COLO668 (cell line): ENCODE results near the gene DERL3.
"Not testable (repeated sequence)": the region's sequence is repeated elsewhere in the genome, so short reads cannot be mapped to it uniquely, and the experiment has no call there.

Experiments used
- DNase-seq: peaks from one replicate; lab custom pipeline; 2025; ENCODE audit not compliant: unreplicated experiment; lab: John Stamatoyannopoulos, UW

DERL3 gene

DNA sequence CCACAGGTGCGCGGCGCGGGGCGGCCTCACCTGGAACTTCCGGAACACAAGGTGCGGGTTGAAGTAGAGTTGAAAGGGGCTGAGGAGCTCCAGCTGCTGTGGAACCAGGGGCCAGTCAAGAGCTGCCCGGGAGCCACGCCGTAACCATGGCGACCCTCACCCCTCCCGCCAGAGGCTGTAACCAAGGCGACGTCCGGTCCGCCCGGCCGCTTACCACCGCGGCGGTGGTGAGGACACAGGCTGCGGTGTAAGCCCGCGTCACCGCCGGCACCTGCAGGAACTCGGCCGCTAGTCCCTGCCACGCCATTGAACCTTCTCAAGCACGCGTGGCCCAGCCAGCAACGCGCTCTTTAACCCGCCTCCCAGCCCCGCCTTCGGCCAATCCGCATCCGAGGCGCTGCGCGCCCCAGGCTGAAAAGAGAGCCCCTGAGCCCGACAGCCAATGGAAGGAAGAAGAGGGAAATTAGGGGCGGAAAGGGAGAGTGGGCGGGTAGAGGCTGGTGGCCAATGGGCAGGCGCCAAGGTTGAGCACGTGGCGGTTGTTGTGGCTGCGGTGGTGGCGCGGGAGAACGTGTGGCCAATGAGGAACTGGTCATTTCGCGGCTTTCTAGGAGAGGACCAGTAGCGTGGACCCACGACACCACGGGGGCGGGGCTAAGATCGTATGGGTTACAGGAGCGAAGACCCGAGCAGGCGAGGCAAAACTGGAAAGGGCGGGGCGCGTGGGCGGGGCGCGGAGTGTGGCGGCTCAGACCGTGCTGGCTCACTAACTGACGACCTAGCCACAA, at the start of gene DERL3:
DERL3 (minus strand) TSS at position 326 of the 788 bp plus-strand sequence; CDS start at position 307, 19 bp downstream.
- peak; percentile 99 for DNase-seq

DNA sequence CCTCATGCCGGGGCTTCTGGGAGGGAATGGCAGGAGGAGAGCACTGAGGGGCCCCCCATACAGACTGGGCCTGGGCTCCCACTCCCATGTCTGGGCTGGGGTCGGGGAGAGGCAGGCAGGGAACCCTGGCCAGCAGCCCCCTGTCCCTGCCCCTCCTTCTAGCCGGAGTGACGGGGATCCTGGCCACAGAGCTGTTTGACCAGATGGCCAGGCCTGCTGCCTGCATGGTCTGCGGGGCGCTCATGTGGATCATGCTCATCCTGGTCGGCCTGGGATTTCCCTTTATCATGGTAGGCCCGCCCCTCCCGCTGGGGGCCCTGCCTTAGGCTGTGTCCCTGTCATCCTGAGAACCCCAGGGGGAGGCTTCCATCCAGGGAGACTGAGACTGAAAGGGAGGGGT, 45.3 kb upstream of the DERL3 start:
- DNase-seq, result no peak

DNA sequence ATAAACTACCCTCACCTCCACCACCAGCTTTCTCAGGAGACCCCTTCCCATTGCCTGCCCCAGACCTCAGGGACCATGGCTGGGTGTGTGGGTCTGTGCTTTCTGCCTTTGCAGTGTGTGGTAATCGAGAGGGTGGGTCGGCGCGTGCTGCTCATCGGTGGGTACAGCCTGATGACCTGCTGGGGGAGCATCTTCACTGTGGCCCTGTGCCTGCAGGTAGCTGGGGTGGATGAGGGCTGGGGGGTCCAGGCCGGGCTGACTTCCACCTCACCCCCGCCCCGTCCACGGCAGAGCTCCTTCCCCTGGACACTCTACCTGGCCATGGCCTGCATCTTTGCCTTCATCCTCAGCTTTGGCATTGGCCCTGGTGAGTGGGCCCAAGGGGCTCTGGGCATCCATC, 44.9 kb upstream of the DERL3 start:
- DNase-seq, result no peak

DNA sequence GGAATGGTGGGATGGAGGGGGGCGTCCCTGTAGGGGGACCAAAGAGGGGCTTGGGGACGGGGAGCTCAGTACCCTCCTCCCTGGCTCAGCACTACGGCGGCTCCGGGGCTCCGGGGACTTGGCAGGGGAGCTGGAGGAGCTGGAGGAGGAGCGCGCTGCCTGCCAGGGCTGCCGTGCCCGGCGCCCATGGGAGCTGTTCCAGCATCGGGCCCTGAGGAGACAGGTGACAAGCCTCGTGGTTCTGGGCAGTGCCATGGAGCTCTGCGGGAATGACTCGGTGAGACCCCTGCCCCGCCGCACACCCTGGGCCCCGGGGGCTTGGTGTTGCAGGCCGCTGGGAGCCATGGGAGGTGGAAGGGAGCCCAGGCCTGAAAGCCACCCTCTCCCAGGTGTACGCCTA, 43.6 kb upstream of the DERL3 start:
- DNase-seq, result no peak

DNA sequence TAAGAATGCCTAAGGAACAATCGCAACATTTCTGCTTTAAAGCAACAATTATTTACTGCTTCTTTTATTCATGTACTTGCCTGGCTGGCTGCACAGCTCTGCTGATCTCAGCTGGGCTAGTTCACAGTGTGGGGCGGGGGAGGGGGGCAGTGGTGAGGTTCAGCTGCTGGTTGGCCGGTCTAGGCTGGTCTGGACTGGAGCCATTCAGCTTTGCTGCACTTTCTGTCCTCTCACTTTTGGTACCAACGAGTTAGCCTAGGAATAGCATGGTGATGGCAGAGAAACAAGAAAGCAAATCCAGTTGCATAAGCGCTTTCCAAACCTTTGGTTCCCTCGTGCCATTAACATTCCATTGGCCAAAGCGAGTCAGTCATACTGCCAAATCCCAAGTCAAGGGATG, 39.4 kb upstream of the DERL3 start:
- no peak for DNase-seq

DNA sequence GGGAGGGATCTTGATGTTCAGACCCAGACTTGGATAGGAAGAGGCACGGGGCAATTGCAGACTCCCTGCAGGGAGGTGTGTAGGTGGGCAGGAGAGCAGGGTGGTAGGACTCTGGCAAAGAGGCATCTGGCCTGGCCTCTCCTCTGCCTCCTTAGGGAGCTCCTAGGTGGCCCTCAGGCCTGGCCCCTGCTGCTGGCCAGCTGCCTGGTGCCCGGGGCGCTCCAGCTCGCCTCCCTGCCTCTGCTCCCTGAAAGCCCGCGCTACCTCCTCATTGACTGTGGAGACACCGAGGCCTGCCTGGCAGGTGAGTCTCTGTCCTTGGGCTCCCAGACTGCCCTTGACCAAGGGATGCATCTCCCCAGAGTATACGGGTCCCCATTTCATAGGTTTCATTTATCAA, 38.8 kb upstream of the DERL3 start:
- DNase-seq, result no peak

DNA sequence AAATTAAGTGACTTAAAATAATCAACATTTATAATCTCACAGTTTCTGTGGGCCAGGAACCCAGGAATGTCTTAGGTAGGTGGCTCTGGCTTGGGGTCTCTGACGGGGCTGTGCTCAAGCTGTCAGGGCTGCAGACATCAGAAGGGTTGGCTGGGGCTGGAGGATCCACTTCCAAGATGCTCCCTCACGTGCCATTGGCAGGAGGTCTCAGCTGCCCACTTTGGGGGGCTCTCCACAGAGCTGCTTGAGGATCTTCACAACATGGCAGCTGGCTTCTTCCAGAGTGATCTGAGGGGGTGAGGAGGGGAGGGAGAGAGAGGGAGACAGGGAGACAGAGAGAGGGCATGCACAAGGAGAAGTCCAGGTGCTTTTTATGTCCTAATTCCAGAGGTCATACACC, 37.0 kb upstream of the DERL3 start:
- no peak for DNase-seq

DNA sequence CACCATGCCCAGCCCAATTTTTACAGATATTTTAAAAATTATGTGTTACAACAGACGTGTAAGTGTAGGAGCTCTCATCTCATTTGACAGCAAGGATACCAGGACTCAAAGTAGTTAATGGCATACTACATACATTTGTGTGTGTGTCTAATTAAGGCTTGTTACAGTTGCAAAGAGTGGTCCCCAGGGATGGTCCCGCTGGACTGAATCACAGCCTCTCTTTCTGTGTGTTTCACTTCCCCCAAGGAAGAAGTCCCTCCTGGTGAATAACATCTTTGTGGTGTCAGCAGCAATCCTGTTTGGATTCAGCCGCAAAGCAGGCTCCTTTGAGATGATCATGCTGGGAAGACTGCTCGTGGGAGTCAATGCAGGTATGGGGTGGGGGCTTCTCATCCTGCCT, 36.1 kb upstream of the DERL3 start:
- DNase-seq, result no peak

DNA sequence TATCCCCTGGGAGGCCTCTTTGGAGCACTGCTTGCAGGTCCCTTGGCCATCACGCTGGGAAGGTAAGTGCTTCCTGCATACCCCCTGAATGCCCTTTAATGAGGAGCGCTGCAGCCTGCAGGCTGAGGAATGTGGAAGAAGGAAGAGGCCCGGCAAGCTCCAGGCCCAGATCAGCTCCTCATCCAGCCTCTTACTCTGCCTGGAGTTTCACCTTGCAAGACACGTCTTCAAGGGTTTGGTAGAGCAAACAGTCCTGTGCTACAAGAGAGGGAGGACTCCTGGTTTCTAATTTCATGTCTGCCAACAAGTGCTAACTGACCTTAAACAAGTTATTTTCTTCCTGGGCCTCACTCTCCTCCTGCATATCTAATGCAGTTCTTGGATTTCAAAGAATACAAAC, 29.8 kb upstream of the DERL3 start:
- DNase-seq, result no peak

DNA sequence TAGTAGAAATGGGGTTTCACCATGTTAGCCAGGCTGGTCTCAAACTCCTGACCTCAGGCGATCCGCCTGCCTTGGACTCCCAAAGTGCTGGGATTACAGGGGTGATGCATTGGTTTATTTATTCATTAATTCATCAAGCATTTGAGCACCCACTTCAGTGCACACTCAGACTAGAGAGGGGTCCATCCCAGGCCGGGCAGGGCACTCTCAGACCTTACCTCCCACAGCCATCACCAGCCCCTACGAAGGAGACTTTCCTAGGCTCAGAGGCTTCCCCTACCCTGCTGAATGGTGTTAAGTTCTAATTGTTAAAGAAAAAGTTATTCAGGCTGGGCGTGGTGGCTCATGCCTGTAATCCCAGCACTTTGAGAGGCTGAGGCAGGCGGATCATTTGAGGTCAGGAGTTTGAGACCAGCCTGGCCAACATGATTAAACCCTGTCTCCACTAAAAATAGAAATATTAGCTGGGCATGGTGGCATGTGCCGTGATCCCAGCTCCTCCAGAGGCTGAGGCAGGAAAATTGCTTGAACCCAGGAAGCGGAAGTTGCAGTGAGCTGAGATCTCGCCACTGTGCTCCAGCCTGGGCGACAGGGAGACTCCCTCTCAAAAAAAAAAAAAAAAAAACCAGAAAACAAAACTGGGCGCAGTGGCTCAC, 25.8 kb upstream of the DERL3 start:
- DNase-seq, result not testable (repeated sequence)

DNA sequence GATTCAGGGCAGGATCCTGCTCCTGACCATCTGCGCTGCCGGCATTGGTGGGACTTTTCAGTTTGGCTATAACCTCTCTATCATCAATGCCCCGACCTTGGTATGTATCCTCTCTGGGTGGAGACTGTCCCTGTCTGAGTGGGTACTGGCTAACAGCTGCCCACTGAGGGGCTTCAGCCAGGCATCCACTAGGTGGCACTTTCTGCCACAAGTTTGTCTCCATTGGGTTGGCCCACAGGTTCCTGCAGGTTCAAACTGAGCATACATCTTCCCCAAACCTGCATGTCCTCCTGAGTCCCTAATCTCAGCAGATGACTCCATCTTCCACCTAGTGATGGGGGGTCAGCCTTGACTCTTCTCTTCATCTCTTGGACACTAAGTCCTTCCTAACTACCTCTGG, 23.3 kb upstream of the DERL3 start:
- peak; percentile 52 for DNase-seq

DNA sequence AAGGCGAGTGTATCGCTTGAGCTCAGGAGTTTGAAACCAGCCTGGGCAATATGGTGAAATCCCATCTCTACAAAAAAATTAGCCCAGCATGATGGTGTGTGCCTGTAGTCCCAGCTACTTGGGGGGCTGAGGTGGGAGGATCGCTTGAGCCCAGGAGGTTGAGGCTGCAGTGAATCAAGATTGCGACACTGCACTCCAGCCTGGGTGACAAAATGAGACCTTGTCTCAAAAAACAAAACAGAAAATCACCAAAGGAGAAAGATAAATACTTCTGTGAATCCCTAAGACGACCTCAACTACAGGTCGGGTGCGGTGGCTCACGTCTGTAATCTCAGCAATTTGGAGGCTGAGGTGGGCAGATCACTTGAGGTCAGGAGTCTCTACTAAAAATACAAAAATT, 21.4 kb upstream of the DERL3 start:
- not testable (repeated sequence) for DNase-seq

DNA sequence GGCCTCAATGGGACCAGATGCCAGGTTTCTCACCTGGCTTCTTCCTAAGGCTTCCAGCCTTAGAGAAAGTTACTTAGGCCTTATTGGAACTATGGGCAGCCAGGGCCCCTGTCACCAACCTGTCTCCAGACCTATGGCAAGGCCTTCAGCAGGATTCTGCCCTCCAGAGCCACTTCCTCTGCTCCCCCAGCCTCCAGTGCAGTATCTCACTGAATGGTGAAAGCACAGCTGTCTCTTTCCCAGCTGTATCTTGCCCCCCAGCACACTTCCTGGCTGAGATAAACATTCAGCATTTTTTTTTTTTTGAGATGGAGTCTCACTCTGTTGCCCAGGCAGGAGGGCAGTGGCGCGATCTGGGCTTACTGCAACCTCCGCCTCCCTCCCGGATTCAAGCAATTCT, 20.4 kb upstream of the DERL3 start:
- DNase-seq, result no peak

DNA sequence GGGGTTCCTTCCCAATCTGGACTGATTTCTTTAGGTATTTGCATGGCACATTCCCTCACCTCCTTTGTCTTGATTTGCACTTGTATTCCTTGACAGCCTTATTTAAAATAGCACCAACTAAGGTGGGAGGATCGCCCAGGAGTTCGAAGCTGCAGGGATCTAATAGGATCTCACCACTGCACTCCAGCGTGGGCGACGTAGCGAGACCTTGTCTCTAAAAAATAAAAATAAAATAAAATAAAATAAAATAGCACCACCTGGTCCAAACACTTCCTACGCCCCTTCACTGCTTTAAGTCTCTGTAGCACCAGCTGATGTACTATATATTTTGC, 19.6 kb upstream of the DERL3 start:
- no peak for DNase-seq

DNA sequence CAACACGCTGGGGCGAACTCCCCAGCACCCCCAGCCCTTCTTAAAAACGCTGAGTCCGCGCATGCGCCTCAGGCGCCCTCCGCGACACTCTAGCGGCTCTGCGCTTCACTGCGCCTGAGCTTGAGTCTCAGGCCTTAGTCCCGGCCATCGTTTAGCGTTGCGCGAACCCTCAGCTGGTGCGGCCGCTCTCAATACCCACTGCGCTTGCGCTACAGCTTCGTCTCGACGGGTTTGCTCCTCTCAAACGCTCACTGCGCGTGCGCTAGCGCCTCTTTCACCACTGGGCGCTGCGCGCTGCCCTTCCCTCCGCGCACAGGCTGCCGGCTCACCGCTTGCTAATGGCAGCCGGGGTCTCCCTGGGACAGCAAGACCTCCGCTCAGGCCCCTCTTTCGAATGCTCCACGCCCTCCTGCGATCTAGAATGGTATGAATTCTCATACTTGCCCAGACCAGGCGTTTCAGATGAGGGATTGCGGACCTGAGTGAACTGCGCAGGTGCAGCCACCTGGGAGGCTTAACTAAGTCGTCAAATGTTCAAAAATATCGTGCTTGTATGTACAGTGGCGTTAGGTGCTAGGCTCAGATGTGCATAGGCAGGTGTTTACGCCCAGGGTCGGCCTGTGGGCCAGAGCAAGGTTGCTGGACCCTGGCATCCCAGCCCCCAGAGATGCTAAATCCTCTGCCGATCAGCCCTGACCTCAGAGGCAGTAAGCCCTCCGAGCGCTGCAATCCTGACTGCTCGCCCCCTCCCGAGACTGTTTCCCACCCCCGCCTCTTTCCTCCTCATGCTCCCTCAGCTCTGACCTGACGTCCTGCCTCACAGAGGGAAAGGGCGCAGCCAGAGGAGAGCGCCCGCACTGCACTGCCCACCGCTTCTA, 19.0 kb upstream of the DERL3 start, which contains the start of gene SLC2A11:
SLC2A11 (plus strand) TSS at position 270 of the 878 bp plus-strand sequence; CDS start at position 395, 125 bp downstream.
- DNase-seq, result peak; percentile 99

DNA sequence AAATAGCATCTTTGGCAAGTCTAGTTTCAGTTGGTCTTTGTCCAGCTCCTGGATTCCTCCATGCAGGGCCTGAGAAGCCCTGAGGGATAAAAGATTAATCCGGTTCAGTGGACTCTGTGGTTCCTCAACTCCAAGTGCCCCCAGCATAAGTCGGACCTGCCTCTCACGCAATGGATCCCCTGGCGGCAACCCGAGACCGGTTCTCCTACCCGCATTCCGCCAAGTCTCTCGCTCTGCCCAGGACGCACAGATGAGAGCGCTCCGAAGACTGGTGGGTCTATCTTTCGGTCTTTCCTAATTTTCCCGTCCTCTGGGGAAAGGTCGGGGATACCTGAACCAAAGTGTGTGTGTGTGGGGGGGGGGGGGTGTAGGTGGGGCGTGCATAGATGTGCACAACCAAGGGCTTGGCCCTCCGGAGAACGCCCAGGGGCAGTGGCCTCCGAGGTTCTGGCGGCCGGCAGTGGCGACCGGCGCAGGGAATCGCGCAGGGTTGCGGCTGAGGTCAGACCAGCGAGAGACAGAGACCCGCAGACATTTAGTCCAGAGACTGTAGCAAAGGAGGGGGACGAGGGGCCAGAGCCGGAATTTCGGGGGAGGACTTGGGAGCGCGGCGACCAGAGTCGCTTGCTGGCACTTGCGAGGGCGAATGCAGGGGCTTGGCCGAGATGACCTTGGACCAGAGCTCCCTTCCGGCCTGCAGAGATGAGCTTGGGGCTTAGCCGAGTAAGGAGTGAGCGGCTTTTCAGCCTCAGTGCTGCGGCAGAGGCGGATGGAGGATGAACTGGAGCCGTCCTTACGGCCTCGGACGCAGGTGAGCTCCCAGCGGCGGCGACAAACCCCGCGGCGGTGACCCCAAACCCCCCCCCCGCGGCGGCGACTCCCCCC, 18.2 kb upstream of the DERL3 start:
- peak; percentile 73 for DNase-seq

DNA sequence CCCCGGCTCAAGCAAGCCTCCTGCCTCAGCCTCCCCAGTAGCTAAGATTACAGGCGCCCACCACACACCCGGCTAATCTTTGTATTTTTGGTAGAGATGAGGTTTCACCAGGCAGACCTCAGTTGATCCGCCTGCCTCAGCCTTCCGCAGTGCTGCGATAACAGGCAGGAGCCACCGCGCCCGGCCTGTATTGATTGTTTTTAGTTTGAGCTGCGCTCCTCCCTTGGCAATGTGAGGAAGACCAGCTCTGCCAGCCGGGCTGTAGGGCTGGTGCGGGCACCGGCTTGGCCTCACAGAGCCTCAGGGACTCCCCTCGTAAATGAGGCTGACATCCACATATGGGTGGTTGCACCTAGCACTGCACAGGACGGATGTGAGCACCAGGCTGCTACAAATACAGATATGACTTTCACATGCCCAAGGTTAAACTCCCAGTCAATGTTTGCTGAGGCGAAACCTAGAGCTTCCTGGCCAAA, 11.4 kb upstream of the DERL3 start:
- DNase-seq, result peak; percentile 53

DNA sequence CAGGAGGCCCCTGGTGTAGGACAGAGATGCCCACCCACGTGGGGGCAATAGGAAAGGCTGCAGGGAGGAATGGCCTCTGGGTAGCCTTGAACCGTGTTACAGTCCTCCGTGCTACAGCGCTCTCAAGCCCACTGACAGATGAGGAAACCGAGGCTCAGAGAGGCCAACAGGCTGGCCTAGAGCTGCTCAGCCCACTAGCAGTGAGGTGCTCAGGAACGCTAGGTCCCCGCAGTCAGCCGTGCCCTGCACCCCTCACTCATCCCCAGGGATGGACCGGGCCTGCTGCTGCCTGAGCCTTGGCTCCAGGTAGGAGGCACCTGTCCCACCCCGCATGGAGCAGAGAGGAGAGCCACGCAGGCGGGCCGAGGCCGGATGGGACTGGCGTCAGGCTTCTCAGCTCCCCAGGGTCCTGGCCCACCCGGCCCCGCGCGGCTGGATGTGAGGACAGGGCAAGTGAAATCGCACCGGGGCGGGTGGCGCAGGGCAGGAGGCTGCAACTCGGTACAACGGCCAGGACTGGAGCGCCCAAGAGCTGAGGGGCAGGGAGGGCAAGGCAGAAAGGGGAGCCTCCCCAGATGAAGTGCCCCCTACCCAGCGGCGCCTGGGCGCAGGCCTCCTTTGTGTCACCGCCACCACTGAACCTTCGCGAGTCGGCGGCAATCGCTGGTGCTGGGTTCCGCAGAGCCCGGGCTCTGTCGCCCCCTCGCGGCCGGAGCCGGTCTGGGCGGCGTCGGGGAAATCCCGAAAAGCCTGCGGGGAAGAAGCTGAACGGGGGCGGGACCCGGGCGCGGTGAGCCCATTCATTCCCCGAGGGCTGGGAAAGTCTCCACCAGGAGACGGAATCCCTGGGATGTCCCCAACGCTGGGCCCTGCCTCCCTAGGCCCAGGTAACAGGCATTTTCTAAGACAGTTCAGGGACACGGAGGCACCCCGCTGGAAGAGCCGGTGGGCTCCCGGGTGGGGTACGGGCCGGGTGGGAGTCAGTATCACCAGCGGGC, 10.5 kb upstream of the DERL3 start:
- peak; percentile 87 for DNase-seq
